Heart right ventricle (tissue), 16 donors: ENCODE data around the gene ARAP1. TPM values are rescaled to one million over a fixed set of nuclear protein-coding genes. Genes with fewer than 3 reads are reported as not detected.

Experiments
- ATAC-seq, 8 donors: fragments of 200-7000 bp; cut with Tn5 transposase; one replicate each; pipeline ENCODE4 v1.9.1; 2020; ENCODE audit warnings: mild to moderate bottlenecking in 8 of 8, moderate library complexity in 8 of 8, moderate number of reproducible peaks in 1 of 8
- DNase-seq, 2 donors: peaks; one replicate each; pipeline ENCODE4 v3.0.0-alpha.2; 2020
- H3K27ac ChIP-seq, 10 donors: fragments of 200-600 bp; sonication (generic) in 2 of 10; one replicate each; pipeline versions ENCODE4 v1.5.0 to v1.8.0; 2020 to 2022; ENCODE audit warnings: mild to moderate bottlenecking in 3 of 10
- H3K27me3 ChIP-seq, 7 donors: fragments of 200-600 bp; one replicate each; pipeline ENCODE4 v1.8.0; 2021 to 2022; ENCODE audit warnings: mild to moderate bottlenecking in 2 of 7
- H3K36me3 ChIP-seq, 9 donors: fragments of 200-600 bp; sonication (generic) in 1 of 9; one replicate each; pipeline versions ENCODE4 v1.5.0 to v1.8.0; 2020 to 2022; ENCODE audit warnings: mild to moderate bottlenecking in 2 of 9
- H3K4me1 ChIP-seq, 9 donors: fragments of 200-600 bp; sonication (generic) in 1 of 9; one replicate each; pipeline versions ENCODE4 v1.5.0 to v1.8.0; 2020 to 2022; ENCODE audit warnings: mild to moderate bottlenecking in 4 of 9
- H3K4me3 ChIP-seq, 10 donors: fragments of 200-600 bp; sonication (generic) in 2 of 10; one replicate each; pipeline versions ENCODE4 v1.5.0 to v1.8.0; 2020 to 2022; ENCODE audit warnings: mild to moderate bottlenecking in 7 of 10, moderate library complexity in 2 of 10
- H3K9me3 ChIP-seq, 11 donors: fragments of 200-600 bp in 10 of 11; sonication (generic) in 2 of 11; one replicate each; pipeline versions ENCODE4 v1.5.0 to v1.8.0; 2013 to 2022; ENCODE audit warnings: mild to moderate bottlenecking in 2 of 11, control low read depth in 1 of 11, moderate library complexity in 1 of 11
- WGBS, 2 donors: extraction: QIAGEN DNeasy Blood & Tissue Kit; methylation state at CpG; one replicate each; pipeline ENCODE4 v1.1.7; 2013; ENCODE audit warnings: inconsistent platforms in 1 of 2; 5-methylcytosine and 5-hydroxymethylcytosine counted together
- intact Hi-C, 10 donors: fragments of 100-400 bp; cut with DNase I; formaldehyde crosslinking; loops; one replicate each; pipeline versions ENCODE4 v1.11.1 to v1.14.2; 2022
- polyA plus RNA-seq, 2 donors: library from polyadenylated mRNA; stranded (reverse); fragments of 200-250 nt; gene quantifications; one replicate each; pipeline ENCODE4 v1.2.3, GENCODE V29; 2013
- total RNA-seq, 10 donors: library from RNA; stranded (reverse); fragmentation: NEBNext Ultra II Directional in 3 of 10; extraction: Animal tissue kit (Norgen Biotek cat#: 25700) in 3 of 10; gene quantifications; one replicate each; pipeline versions ENCODE4 v1.2.1 to v1.2.4, GENCODE V29; 2021 to 2023
- TF ChIP-seq, protein P1 (sequence below), 9 donors: fragments of 200-600 bp; sonication (generic) in 2 of 9; IDR thresholded peaks; one replicate each; pipeline versions ENCODE4 v1.5.0 to v1.8.0; 2021 to 2022; ENCODE audit warnings: antibody characterized with exemption in 9 of 9, mild to moderate bottlenecking in 5 of 9, moderate library complexity in 1 of 9
- donor health status: Arrhythmogenic right ventricular cardiomyopathy.
- donor health status: ischemic (EF 13 %, LVEDD 7.1; RV severe dilation, severe dysfunction).
- donor health status: healthy with polysubstance abuse.
- donor health status: DM: no; HTN: yes; CAD: no.
- donor health status: DM: no; HTN: no; CAD: no.
- donor health status: ischemic (EF 25% LVEDD 6.9; RV normal size, moderate dysfunction).
- donor health status: ischemic (EF 25% LVEDD 5.7; RV mildly dilated, moderate dysfunction).
- donor health status: healthy.
- donor health status: DM: yes; HTN: yes; CAD: no.
- donor health status: Ischemic cardiomyopathy.
- donor health status: ischemic (EF 35%, LVEDD 5.7; RV mildly dilated, moderate dysfunction).
- donor health status: nonischemic (EF 11% LVEDD 7.7; RV severe dilation, severe dysfunction).
- donor health status: DM: yes; HTN: yes; CAD: no.
- donor health status: PGD.
- donor health status: ischemic (EF 29% LVEDD 5.4; RV normal size, mild dysfunction).
- donor health status: nonischemic (EF 23%, LVEDD 6.1; RV moderate dilation, normal function).

ARAP1 gene
- total and polyA plus RNA-seq, 12 donors: 30.4 to 68.3 (median 40.8) TPM

DNA sequence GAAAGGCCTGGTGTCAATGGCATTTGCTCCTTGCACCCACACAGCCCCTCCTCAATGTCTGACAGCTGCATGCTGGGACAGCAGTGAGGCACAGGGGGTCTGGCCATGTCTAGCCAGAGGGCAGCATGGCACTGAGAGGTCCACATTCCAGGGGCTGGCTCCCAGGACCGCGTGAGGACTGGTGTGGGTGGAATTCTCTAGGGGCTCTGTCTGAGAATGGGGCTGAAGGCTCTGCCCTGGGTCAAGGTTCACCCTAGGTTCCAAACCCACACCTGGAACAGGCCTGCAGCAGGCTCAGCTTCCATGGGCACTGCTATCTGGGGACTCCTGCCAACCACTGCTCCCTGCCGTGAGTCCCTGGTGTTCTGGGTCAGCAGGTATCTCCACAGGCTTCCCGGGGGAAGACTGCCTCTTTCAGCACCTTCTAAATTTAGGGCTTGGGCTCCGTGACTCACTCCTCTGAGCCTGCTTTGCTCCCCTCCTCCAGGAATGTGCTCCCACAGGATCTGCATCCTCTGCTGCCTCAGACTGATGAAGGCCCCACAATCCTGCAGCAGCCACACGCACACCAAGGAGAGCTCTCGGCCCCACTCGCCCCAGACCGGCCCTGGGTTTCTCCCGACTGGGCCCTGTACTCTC is 37.4 kb upstream of the ARAP1 start:
- no peaks in the 10 kb centered on the region for H3K27me3 ChIP-seq
- peak overlapping the region in 8 of 10 donors; percentile 3 to 65 (median 42) for H3K27ac ChIP-seq
- peak in 6 of 8 donors; percentile 18 to 52 (median 45) for ATAC-seq
- 29 to 44% methylated on average over 10 of the region's 10 CpGs for WGBS, 2 donors
- peak; percentile 44 to 67 for DNase-seq
- peaks cover 7 to 57% (median 34%) of the 10 kb centered on the region in 9 donors for H3K4me1 ChIP-seq
- H3K36me3 ChIP-seq: no peaks in the 10 kb centered on the region
- intact Hi-C loops: loop anchor here in 5 of 10 donors (2.0 to 10.0 kb wide), 5 partner anchors 62 to 205 kb away; no protein-coding TSS in a partner anchor
- no peak overlapping the region for H3K4me3 ChIP-seq
- TF ChIP-seq, protein P1, sequence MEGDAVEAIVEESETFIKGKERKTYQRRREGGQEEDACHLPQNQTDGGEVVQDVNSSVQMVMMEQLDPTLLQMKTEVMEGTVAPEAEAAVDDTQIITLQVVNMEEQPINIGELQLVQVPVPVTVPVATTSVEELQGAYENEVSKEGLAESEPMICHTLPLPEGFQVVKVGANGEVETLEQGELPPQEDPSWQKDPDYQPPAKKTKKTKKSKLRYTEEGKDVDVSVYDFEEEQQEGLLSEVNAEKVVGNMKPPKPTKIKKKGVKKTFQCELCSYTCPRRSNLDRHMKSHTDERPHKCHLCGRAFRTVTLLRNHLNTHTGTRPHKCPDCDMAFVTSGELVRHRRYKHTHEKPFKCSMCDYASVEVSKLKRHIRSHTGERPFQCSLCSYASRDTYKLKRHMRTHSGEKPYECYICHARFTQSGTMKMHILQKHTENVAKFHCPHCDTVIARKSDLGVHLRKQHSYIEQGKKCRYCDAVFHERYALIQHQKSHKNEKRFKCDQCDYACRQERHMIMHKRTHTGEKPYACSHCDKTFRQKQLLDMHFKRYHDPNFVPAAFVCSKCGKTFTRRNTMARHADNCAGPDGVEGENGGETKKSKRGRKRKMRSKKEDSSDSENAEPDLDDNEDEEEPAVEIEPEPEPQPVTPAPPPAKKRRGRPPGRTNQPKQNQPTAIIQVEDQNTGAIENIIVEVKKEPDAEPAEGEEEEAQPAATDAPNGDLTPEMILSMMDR (IDR thresholded peaks at IDR 0.05): no peak
- no peaks in the 10 kb centered on the region for H3K9me3 ChIP-seq

DNA sequence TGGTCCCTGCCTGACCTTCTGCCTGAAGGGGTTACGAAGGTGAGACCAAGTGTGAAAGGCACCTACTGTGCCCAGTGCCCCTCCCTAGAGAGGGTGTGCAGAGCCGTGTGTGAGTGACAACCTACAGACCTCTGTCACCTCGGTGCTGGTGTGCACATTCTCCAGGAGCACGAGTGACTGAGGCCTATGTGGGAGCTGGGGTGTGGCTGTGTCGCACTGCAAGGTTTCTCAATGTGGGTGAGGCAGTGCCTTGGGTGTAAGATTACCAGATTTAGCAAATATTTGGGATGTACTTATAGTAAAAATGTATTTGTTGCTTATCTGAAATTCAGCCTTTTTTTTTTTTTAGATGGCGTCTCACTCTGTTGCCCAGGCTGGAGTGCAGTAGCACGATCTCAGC is 36.0 kb upstream of the ARAP1 start:
- Histone ChIP-seq H3K27ac (peak overlapping the region in 1 of 10 donors; percentile 73), H3K4me3 (no peak overlapping the region), H3K27me3 (no peaks in the 10 kb centered on the region), H3K4me1 (peaks cover 6 to 48% (median 26%) of the 10 kb centered on the region in 9 donors), H3K36me3 (no peaks in the 10 kb centered on the region), H3K9me3 (no peaks in the 10 kb centered on the region)
- intact Hi-C loops: loop anchor here in 2 of 10 donors (2.0 to 10.0 kb wide), 2 partner anchors 61 to 63 kb away; no protein-coding TSS in a partner anchor
- ATAC-seq (no peak), DNase-seq (no peak)
- 64 to 76% methylated on average over 7 of the region's 7 CpGs for WGBS, 2 donors
- TF ChIP-seq, protein P1 (IDR thresholded peaks at IDR 0.05): no peak

DNA sequence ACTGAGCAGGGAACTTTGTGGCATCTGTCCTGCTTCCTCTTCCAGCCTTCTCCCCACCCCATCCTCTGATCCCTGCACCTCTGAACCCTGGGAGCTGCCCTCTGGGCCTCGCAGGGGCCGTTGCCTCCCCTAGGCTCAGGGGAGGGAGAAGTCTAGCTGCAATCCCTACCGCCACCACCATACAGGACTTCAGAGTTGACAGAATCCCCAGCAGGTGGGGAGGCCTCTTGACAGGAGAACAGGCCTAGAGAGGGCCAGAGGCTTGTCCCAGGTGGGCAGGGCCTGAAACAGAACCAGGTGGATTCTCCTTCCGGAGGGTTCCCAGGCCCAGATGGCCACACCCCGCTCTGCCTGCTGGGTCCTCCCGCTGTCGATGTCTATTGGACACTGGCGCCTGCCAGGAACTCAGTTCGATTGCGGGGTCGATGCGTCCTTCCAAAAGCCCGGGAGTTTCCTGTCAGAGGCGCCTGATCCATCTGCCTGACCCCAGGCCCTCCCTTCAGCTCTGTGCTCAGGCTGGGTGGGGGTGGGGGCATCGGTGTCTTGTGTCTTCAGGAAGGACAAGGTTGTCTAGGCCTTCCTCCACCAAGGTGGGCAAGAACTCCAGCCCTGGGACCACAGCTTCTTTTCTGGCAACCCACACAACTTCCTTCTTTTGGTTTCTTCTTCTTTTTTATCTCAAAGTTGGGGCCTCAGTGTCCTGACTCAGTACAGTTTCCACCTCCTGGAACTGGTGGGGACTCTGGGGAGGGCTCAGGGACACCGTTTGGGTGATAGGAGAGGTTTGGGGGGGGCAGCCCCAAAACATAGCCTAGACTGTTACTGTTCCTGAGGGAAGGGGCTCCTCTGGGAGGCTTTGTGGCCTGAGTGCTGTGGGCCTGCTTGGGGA is 35.3 kb upstream of the ARAP1 start:
- 68 to 69% methylated on average over 16 of the region's 16 CpGs for WGBS, 2 donors
- peak overlapping the region in 2 of 10 donors; percentile 10 to 73 for H3K27ac ChIP-seq
- H3K4me3 ChIP-seq: no peak overlapping the region
- peaks cover 3 to 40% (median 18%) of the 10 kb centered on the region in 9 donors for H3K4me1 ChIP-seq
- H3K9me3 ChIP-seq: no peaks in the 10 kb centered on the region
- intact Hi-C loops: loop anchor here in 2 of 10 donors (2.0 to 10.0 kb wide), 2 partner anchors 61 to 63 kb away; no protein-coding TSS in a partner anchor
- H3K27me3 ChIP-seq: no peaks in the 10 kb centered on the region
- TF ChIP-seq, protein P1 (IDR thresholded peaks at IDR 0.05): no peak
- DNase-seq (no peak), ATAC-seq (peak in 3 of 8 donors; percentile 3 to 28 (median 19))
- H3K36me3 ChIP-seq: no peaks in the 10 kb centered on the region
